NCI-H510A (cell line): ENCODE results near the gene FIP1L1.
"Not testable (repeated sequence)": the region's sequence is repeated elsewhere in the genome, so short reads cannot be mapped to it uniquely, and the experiment has no call there.

Experiments
- DNase-seq: peaks from one replicate; lab custom pipeline; 2025; lab: John Stamatoyannopoulos, UW

Gene FIP1L1

DNA sequence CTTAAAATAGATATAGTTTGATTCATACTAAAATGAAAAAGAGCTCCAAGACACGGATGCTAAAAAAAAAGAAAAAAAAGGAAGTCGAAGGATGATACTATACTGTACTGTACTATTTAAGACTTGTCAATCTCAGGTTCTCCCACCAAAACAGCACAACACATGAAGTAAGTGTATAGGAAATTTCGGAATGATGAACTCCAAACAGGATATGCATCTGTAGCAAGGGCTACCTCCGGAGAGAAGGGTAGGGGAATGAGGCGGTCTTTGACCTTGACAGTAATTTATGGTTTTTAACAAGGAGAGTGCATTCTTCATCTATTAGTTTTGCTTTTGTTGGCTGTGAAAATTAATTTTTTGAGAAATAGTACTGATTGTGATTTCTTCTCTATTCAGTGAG is 541 bp upstream of the FIP1L1 start:
- no peak for DNase-seq

DNA sequence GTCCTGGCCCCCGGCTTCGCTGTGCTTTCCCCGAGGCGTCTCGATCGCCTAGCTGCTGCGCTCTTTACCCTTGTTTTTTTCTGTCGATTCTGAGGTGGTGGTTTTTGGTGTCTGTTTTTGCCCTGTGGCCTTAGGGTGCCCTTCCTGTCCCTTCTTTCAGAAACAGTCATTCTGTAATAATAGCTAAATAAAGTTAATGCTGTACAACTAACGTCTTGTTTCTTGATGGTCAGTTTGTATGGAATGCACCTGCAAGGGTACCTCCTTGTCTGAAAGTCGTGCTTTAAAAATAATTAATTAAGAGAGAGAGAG is 686 bp downstream of the FIP1L1 start:
- no peak for DNase-seq

DNA sequence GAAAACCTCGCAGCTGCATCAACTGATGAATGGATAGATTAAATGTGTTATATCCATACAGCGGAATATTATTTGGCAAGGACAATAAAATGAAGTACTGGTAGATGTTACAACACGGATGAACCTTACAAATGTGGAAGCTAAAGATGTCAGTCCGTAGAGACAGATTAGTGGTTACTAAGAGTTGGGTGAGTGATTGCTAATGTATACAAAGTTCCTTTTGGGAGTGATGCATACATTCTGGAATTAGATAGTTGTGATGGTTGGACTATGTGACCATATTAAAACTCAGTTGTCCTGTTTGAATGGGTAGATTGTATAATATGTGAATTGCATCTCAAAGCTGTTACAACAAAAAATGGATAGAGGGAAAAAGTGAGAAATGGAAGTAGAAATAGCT is 2.8 kb downstream of the FIP1L1 start:
- no peak for DNase-seq

DNA sequence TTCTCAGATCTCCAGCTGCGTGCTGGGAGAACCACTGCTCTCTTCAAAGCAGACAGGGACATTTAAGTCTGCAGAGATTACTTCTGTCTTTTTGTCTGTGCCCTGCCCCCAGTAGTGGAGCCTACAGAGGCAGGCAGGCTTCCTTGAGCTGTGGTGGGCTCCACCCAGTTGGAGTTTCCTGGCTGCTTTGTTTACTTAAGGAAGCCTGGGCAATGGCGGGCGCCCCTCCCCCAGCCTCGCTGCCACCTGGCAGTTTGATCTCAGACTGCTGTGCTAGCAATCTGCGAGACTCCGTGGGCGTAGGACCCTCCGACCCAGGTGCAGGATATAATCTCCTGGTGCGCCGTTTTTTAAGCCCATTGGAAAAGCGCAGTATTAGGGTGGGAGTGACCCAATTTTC is 32.0 kb downstream of the FIP1L1 start:
- DNase-seq: not testable (repeated sequence)

DNA sequence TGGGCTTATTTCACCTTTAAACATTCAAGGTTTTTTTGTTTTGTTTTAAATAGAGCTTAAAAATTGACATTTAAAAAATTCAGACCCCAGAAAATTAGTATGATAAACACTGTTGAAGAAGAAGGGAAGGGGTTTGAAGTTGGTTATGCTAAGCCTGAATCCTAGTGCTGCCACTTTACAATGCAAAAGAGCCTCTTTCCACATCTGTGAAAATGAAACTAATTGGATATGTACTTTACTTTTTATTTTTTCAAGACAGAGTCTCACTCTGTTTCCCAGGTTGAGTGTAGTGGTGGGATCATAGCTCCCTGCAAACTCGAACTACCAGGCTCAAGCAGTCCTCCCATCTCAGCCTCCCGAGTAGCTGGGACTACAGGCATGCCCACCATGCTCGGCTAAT is 41.8 kb downstream of the FIP1L1 start:
- DNase-seq: no peak

DNA sequence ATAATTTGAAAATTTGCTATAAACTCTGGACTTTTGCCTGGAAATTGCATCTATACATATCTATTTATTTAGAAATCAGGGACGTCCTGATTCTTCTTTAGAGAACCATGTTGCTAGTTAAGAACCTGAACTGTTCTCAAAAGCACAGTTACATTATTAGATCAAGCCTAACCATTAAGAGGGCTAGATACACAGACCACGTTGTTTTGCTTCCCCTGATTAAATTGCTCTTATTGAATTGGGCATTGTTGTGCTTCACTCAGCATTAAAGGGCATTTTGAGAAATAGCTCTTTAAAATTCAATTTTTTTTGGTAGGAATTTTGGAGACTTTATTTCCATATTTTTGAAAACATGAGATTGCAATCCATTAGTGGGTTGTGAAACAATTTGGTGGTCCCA is 44.4 kb downstream of the FIP1L1 start:
- no peak for DNase-seq

DNA sequence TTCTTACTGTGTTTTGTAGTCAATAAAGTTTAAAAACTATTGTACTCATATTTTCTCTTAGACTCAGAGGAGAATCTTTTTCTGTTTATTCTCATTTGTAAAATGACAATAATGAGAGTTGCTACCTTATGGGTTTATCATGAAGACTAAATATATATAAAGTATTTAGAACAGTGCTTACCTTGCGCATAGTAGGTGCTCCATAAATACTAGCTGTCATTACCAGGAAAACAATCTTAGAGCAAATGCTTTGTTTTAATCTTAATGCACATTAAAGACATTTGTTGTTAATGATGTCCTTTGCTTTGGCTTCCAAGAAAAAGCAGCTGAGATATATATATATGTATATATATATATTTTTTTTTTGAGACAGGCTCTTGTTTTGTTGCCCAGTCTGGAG is 44.9 kb downstream of the FIP1L1 start:
- no peak for DNase-seq

DNA sequence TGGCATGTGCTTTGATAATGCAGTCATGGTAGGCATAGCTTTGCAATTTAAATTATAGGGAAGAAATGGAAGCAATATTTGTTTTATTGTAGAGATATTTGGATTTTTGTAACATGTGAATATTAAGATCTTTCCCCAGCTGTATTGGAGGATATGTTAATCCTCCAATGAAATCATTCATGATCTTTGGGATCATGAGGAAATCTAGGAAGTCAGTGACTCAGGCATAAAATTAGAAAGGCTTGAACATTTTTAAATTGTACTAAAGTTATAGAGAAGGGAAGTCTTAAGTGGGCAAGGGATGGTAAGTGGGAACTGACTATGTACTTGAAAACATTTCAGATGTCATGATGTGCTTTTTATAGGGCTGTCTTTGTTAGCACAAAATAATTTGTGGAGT is 46.8 kb downstream of the FIP1L1 start:
- DNase-seq: no peak

DNA sequence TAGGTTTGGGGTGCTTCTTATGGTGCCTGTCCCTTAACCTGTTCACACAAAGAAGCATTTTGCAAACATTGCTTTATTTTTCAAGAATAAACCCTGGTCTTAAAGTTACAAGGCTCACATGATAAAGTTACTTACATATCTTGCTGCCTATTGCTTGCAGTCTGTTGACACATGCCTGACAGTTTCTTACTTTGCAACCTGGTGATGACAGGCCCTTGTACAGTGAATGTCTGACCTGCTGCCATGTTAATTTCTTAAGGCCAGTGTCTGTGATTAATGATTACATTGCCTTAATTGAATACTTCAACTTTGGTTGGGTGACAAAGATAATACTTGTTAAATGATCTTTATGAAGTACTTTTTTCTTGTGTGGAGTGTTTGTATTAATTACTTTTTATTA is 49.9 kb downstream of the FIP1L1 start:
- no peak for DNase-seq

DNA sequence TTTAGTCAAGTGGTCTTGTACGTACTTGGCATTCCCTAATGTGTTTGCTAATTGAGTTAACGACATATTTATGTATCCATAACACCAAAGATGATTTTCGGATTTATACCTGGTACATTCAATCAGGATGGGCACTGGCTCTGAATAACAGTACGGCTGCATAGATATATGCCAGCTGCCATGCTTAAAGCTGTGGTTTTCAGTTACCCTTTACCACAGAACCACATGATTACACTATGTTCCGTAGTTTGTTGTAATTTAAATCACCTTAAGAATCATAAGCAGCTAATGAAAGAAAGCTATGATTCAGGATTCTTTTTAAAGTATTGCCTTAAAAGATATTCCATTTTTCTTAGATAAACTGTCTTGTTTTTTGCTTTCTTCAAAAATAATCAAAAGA is 53.6 kb downstream of the FIP1L1 start:
- no peak for DNase-seq

DNA sequence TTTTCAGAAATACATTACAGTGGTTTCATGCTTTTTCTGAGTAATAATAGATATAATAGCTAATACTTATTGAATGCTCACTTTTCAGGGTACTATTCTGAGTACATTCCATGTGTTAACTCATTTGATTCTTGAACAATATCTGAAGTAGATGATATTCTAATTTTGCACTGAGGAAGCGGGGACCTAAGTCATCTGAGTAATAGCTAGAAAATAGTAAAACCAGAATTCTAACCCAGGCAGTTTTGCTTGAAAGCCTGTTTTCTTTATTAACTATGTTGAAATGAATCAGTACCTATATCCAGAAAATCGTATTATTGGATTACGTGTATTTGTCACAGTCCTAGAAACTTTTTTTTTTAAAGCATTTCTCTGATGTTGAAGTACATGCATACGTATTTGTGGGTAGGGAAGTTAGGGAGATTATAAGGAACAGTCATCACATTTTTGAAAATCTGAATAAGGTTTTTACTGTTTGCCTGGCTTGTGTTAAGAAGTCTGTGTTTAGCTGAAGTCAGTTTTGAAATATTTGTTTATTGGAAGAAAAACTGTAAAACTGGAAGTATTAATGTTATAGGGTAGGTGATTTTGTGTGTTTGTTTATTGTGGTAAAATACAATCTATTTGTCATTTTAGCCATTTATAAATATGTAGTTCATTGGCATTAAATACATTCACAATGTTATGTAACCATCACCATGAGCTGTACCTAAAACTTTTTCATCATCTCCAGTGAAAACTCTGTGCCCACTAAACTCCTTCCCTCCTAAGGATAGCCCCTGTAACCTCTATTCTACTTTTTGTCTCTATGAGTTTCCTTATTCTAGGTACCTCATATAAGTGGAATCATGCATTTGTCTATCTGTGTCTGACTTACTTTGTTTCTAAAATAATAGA is 55.3 kb downstream of the FIP1L1 start:
- no peak for DNase-seq

DNA sequence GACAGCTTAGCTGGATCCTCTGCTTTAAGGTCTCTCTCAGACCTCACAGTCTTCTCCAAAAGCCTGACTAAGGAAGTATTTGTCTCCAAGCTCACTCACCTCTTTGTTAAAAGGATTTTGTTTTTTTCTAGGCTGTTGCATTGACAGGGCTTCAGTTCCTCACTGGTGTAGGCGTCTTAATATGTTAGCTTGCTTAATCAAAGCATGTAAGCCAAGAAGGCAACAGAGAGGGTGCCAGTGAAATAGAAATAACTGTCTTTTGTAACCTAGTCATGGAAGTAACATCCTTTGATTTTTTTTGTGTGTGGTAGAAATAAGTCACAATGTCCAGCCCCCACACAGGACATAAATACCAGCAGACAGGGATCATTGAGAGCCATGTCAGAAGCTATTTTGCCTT is 58.8 kb downstream of the FIP1L1 start:
- DNase-seq: no peak

DNA sequence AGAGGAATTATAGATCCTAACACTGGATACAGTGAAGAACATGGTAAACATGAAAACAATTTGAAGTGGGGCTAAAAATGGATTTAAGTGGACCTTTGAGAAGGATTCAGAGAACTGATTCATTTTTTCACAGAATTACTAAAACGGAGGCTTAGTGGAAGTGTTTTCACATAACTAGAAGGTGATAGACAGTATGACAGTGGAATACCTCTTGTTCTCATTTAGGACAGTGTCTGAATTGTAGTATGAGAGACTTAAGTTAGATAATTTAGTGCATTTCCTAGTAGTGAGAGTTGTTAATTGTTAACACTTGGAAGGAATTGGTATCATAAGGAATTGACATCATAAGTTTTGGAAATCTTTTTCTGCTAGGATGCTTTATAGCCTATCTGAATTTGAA is 64.1 kb downstream of the FIP1L1 start:
- no peak for DNase-seq

DNA sequence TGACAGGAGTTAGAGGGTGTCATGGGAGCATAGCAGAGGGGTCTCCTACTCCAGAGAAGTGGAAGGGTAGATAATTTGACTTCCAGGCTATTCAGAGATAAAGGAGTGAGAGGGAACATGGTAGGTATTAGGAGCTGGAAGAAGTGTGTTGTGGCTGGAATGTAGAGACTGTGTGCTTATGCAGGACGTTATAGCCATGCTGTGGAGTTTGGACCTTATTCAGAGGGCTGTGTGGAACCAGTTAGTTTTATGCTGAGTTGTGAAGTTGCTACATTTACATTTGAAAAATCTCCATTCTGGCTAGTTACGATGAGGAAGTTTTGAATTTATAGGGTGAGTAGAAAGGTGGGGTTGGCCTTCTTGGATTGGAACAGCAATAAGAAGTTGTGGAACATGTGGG is 67.5 kb downstream of the FIP1L1 start:
- DNase-seq: no peak

DNA sequence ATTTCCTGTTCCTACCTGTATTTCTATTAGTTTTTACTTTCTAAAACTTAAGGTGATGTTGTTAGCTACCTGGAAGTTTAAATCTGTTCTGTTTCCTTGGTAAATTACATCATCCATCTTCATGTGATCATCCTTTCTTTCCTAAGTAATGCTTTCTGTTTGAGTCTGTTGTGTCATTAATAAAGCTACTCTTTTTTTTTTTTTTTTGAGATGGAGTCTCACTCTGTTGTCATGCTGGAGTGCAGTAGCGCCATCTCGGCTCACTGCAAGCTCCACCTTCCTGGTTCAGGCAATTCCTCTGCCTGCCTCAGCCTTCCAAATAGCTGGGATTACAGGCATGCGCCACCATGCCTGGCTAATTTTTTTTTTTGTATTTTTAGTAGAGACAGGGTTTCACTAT is 73.3 kb downstream of the FIP1L1 start:
- DNase-seq: no peak

DNA sequence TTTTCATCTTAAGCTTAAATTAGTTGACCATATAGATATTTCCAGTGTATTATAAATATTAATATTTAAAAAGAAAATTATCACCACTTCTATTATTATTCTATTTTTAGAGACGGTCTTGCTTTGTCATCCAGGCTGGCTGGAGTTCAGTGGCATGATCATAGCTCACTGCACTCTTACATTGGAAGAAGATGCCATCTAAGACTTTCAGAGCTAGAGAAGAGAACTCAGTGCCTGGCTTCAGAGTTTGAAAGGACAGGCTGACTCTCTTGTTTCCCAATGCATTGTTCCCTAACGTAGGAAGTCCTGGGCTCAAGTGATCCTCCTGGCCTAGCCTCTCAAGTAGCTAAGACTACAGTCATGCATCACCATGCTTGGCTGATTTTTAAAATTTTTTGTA is 75.9 kb downstream of the FIP1L1 start:
- DNase-seq: no peak

DNA sequence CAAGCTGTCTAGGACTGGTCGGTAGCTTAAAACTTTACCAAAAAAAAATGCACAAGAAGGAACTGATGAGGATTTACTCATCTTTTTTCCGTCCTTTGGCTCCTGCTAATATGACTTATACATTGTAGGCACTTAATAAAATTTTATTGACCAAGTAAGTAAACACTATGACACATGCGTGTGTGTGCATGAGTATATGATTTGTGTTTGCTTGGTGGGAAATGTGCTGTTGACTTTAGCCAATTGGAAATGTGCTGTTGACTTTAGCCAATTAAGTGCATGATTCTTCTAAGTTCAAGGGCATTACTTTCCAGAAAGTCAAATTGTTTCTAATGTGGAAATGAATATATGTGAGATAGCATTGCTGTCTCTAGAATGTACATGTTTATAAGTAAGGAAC is 78.3 kb downstream of the FIP1L1 start:
- DNase-seq: peak; percentile 12

DNA sequence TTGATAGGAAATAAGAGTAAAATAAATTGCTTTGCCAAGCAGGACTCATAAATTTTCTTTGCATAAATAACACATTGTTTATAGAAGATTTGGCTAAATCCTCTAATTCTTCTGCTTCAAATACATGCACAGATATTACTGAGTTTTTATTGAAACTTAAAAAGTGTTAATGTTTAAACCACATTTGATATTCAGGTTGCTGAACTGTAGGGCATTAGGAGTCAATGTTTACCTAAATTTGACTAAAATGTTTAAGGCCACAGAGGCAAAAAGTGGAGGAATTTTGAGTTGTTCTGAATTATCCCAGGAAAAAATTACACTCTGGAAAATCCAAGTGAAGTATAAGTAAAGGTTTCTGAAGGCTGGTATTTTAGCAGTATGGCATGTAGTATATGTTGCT is 78.7 kb downstream of the FIP1L1 start:
- DNase-seq: no peak

DNA sequence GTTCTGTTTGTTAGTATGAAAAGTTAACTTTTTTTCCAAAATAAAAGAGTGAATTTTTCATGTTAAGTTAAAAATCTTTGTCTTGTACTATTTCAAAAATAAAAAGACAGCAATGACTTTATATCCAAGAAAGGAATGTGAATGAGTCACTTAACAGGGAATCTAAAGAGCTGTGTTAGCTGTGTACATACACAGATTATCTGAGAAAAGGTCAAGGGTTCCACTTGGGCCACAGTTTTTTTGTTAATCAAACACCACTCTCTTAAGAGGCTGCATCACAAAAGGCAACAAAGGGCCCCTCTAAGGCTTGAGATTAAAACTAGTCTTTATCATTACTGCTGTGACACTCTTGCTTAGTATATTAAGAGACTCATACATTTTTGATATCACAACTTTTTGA is 82.1 kb downstream of the FIP1L1 start:
- no peak for DNase-seq

DNA sequence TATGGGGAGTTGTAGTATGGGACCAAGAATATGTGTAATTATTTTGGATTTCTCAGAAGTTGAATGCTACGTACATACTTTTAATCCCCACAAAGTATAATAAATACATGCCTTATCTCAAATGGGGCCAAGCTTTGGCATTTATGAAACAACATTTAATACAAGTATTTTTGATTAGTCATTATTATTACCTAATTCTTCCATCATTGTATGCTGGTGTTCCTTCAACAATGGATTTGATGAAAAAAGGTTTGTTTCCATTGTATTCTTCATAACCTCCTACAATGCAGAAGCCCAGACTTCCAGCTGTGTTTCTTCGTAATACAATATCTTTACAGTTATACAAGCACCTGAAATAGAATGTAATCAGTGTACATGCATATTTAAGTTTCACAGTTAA is 83.8 kb downstream of the FIP1L1 start:
- no peak for DNase-seq

DNA sequence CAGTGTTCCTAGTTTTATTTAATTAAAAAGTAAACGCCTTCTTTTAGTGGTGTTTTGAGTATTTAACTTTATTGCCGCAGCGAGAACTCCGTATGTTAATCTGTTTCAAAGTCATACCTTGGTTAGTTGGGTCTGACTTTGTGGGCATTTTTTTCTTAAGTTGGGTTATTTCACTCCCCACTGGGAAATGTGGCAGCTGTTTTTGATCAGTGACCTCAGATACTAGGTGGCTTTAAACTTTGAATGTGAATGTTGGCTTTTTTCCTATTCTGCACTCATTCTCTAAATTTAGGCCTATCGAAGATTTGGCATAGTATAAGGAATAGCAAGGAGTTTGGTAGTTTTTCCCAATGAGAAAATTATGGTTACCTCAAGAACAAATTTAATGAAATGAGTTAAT is 85.9 kb downstream of the FIP1L1 start:
- DNase-seq: no peak

DNA sequence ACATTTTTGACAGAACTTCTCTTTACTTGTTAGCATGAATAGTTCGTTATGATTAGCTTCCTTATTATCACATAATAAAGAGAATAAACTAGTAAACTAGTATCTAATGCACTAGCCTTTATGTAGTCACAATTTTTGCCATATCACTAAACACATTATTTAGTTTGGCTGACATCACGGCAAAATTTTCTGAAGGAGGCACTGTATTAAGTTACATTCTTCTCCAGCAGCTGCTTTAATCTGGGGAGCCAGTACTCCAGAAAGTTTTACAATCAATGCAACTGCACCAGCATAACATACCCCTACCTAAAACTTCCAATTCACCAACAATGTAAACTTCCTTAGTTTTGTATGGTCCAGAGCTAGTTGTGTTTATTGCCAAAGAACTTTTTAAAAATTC is 87.8 kb downstream of the FIP1L1 start:
- DNase-seq: no peak

DNA sequence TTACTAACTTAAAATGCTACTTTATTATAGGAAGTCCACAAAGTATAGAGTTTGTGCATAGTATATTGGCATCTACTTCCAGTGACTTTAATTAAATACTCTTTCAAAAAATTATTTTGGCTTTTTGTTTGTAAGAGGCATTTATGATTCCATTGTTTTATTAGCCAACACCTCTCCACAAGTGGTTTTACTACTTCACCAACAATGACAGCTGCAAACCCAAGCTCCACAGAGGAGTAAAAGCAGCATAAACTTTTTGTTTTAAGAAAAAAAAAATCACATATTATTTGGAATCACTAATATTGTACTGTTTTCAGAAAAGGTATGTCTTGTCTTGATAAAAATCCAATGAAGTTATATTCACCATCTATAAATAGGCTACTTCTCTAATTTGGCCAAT is 88.5 kb downstream of the FIP1L1 start:
- no peak for DNase-seq

DNA sequence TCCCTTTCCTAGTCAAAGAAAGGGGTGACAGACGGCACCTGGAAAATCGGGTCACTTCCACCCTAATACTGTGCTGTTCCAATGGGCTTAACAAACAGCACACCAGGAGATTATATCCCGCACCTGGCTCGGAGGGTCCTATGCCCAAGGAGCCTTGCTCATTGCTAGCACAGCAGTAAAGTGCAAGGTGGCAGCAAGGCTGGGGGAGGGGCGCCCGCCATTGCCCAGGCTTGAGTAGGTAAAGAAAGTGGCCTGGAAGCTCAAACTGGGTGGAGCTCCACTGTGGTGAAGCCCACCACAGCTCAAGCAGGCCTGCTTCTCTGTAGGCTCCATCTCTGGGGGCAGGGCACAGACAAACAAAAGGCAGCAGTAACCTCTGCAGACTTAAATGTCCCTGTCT is 89.1 kb downstream of the FIP1L1 start:
- not testable (repeated sequence) for DNase-seq
